ENCODE measurements around the gene CD163.
"Not testable (repeated sequence)": the region's sequence is repeated elsewhere in the genome, so short reads cannot be mapped to it uniquely, and the experiment has no call there.

Gene CD163

DNA sequence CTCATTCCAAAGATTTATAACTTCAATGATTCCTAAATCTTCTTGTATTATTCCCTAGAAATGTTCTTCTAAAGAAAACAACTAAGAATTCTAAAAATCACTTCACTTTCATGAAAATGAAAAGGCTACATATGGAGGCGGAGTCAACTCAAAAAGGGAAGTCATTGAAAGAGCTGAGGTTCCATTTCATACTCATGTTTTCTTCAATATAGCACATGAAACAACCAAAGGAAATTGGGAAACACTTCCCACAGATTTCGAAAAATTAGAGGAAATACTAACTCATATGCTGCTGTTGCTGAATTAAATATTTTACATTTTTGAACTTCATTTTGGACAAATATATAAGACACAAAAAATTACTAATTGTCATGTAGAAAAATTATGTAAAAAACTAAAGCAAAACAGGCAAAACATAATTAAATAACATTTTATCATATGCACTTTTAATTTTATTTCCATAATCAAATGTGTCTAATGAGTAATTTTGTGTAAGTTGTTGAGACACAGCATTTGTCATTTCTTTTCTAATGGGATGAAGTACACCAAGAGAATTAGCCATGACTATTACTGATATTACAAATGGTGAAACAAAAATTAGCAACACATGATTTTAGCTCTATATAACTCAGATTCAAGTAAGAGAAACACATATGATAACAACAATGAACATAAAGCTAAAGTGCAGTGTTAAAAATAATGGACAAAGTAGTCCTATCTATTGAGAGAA, at the start of gene CD163:
TSS of gene CD163 (minus strand) at position 92 of the 730 bp plus-strand sequence. CDS start at position 5, 87 bp downstream.
- no peak for DNase-seq

DNA sequence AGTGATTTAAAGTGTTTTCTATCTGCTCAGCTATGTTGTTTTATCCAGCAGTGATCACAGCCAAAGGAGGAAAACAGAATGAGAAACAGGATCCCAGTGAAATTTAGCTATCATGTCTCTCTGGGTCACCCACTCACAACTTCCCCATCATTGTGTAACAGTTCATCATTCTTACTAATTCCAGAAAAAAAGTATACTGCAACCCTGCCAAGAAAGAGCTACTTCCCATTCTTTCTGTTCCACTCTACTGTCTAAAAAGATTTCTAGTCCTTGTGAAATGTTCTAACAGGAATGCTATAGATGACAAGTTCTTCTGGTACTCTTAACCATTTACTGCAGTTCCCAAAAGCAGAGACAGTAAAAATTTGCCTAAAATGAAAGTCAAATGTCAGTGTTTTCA, 39.2 kb upstream of the CD163 start:
- DNase-seq: no peak

DNA sequence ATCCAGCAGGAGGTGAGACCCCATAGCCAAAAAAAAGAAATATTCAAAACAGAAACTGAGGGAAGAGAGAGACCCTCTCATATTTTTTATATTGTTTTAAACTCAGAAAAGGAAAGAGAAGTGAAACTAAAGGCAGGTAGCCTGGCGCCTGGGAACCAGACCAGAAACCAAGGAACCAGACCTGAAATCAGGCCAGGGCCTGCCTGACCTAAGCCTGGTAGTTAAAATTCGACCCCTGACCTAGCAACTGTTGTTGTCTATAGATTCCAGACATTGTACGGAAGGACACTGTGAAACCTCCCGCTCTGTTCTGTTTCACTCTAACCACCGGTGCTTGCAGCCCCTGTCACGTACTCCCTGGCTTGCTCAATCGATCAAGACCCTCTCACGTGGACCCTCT, 38.5 kb upstream of the CD163 start:
- DNase-seq: no peak

DNA sequence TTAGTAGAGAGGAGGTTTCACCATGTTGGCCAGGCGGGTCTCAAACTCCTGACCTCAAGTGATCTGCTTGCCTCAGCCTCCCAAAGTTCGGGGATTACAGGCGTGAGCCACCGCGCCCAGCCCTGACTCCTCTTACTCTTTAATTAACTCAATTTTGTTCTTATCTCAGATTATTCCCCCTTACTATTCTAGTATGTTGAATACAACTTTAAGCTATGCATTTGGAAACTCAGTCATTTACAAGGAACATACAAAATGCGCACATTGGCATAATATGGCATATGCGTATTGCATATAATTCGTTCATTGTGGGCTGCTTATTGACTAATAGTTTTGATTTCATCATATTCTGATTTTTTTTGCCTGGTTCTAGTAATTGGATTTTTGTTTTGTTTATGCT, 10.8 kb upstream of the CD163 start:
- DNase-seq: no peak

DNA sequence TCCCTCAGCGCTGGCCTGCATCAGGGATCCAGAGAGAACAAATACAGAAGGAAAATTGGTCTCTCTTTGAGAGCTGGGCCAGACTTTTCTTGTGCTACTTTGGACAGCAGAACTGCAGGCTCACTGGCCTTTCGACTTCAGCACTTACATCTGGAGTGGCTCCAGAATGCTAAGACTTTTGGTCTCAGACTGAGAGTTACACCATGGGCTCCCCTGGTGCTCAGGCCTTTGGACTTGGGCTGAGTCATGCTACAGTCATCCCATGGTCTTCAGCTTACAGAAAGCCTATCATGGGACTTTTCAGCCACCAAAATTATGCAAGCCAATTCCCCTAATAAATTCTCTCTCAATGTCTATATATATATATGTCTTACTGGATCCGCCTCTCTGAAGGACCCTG, 9.0 kb upstream of the CD163 start:
- DNase-seq: no peak

DNA sequence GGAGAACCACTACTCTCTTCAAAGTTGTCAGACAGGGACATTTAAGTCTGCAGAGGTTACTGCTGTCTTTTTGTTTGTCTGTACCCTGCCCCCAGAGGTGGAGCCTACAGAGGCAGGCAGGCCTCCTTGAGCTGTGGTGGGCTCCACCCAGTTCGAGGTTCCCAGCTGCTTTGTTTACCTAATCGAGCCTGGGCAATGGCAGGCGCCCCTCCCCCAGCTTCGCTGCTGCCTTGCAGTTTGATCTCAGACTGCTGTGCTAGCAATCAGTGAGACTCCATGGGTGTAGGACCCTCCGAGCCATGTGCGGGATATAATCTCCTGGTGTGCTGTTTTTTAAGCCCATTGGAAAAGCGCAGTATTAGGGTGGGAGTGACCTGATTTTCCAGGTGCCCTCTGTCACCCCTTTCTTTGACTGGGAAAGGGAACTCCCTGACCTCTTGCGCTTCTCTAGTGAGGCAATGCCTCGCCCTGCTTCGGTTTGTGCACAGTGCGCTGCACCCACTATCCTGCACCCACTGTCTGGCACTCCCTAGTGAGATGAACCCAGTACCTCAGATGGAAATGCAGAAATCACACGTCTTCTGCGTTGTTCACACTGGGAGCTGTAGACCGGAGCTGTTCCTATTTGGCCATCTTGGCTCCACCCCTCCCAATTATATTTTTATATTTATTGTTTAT, 6.4 kb upstream of the CD163 start:
- not testable (repeated sequence) for DNase-seq

DNA sequence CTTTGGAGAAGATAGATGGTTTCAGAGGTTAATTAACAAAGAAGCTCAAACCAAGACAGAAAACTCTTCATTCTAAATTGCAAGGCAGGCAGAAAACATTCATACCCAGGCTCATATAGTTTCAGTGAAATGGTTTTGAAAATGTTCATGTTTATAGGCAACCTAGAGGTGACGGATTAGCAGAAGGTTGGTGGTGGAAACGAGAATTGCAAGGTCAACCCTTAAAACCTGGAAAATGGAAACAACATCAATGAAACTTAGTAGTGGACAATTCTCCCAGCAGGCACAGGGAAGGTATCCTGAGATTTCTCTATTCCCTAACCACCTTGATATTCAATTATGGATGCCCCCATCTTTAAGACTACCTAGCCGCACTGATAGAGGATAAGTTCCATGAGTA, 965 bp downstream of the CD163 start:
- no peak for DNase-seq

DNA sequence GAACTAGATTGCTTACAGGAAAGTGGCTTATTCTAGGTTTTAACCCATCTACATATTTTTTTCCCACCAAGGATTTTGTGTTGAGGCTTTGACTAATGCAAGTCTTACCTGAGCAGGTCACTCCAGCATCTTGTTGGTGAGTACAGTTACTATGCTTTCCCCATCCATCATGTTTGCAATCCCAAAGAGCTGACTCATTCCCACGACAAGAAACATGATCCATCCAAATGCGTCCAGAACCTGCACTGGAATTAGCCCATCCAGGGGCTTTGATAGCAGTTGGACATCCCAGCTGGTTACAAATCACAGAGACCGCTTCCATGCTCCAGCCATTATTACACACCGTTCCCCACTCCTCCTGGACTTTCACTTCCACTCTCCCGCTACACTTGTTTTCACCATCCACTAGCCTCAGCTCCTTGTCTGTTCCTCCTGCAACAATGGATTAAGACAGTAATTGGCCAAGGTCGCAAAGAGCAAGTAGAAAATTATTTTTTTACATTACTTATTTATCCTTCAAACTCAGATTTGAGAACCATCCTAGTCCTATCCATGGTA, 2.5 kb downstream of the CD163 start:
- DNase-seq: no peak

DNA sequence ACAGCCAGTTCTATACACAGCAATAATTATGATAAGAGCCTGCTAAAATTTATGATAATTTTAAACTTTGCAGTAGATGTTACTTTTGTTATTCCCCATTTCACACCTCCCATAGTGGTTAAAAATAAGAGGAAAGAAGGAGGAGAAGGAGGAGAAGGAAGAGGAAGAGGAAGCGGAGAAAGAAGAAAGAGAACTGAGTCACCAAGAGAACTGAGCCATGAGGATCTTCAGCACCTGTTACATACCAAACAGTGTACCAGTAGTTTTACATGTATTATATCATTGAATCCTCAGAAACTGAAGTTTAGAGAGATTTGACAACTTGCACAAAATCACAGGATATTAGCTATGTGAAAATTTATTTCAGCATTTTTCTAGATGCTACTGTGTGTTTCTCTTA, 3.9 kb downstream of the CD163 start:
- no peak for DNase-seq

DNA sequence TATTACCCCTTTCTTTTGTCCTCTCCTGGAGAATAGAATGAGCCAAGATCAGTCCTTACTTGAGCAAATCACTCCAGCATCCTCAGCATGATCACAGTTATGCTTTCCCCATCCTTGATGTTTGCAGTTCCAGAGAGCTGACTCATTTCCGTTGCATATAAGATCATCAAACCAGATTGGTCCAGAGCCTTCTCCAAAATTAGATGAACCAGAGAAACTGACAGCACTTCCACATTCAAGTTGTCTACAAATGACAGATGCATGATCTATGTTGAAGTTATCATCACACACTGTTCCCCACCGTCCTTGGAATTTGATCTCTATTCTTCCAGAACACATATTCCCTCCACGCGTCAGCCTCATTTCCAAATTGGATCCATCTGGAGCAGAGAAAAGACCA, 4.8 kb downstream of the CD163 start:
- no peak for DNase-seq

DNA sequence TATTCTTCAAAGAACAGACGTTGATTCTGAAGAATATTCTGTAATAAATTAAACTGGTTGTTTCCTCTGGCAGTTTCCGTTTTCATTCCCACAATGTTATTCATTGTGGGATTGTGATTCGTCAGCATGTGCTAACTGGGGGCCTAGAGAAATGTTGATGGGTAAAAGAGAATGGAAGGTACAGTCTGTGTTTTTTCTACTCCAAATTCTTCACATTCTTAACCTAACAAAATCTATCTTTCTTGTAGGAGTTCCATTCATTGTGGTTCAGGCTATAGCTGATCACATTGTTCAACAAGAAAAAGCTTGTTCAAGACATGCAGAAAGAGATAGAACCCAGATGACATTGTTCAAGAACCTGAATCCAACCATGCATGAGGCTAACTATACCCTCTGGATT, 5.9 kb downstream of the CD163 start:
- no peak for DNase-seq

DNA sequence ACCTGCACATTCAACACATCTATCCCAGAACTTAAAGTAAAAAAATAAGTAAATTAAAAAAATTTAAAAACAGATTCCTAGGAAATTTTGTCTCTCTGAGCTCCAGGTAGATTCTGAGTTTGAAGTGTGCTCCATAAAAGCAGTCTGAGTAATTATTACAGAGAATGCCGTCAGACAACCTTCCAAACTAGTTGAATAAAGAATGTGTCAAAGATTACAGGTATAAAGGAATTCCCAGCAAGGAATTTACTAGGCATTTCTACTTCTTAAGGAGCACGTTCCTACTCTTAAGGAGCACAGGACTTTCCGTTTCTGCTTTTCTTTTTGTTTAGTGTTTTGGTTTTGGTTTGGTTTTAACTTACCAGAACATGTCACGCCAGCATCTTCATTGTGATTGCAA, 7.1 kb downstream of the CD163 start:
- no peak for DNase-seq

DNA sequence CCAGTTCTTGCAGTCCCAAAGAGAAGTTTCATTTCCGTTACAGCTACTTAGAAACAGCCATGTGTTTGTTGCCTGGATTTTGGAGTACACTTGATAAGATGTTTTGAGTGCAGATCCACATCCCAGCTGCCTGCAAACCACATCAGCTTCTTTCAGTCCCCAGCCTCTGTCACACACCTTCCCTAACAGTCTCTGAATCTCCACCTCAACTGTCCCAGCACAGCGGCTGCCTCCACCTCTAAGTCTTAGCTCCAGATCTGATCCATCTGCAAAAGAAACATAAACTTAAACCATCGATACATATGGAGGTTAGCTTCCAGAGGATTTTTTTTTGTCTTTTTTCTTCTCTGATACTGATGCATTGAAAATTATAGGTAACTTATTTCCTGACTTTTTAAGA, 8.4 kb downstream of the CD163 start:
- DNase-seq: no peak

DNA sequence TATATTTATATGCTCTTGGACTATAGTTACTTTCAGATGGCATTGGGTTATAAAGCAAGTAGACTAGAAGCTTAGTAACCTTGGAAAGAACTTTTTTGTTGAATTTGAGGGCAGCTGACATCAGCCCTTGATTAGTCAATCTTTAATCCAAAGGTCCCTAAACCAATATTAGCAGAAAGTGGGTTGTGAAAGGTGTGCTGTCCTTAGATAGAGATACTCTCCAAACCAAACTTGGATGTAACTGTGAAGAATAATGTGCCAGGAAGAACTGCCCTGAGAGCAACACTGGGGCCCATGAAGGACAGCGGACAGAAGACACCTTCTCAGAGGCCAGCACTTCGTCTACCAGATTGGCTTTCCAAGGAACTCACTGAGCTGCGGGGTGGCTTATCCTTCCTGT, 10.6 kb downstream of the CD163 start:
- no peak for DNase-seq

DNA sequence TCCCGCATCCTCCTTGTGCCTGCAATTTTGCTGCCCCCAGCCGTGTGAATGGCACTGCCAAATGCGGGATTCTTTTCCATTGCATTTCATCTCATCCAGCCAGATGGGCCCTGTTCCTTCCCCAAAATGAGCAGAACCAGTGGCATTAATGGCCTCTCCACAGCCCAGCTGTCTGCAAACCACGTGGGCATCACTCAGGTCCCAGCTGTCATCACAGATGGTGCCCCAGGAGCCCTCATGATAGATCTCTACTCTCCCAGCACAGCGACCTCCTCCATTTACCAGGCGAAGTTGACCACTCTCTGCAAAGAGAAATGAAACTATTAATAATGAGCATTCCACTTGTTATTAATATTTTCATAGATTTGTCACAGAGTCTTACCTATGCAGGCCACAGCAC, 17.1 kb downstream of the CD163 start:
- no peak for DNase-seq

DNA sequence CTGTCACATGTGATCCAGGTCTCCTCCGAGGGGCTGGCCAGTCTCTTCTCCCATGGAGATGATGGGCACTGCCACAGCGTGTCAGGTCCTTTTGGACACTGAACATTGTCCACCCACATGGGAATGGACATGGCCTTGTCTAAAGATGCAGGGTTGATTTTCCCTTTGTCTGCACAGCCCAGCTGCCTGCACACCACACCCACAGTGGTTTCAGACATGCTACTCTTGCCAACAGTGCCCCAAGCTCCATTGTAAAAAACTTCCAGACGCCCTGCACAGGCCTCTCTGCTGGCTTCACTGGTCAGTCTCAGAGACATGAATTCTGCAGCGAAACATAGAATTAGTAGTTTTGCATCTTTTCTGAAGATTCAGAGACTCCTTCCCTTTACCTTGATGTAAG, 18.5 kb downstream of the CD163 start:
- no peak for DNase-seq

DNA sequence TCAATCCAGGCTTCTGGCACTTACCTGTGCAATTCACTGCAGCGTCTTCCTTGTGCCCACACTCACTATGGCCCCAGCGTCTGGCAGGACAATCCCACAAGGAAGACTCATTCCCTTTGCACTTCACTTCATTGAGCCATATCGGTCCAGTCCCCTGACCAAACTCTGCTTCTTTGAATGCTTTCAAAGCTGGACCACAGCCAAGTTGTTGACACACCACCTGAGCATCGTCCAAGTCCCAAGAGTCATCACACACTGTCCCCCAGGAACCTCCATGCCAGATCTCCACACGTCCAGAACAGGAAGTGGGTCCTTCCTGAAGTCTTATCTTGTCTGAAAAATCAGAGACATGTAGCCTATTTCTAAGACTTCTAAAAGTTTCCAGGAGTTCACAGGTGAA, 20.2 kb downstream of the CD163 start:
- no peak for DNase-seq

DNA sequence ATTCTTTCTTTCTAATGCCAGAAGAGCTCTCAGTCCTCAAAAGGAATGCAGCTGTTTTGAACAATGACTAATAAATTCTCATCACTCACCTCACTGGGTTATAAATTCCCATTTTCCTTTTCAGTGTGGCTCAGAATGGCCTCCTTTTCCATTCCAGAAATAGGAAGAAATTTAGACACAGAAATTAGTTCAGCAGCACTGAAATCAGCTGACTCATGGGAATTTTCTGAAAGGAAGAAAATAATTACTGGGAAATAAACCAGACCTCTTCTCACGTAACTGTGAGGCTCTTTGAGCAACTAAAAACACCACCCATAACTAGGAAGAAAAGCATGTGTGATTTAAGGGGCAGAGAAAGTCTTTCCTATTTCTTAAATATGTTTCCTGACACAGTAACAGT, 23.8 kb downstream of the CD163 start:
- no peak for DNase-seq

DNA sequence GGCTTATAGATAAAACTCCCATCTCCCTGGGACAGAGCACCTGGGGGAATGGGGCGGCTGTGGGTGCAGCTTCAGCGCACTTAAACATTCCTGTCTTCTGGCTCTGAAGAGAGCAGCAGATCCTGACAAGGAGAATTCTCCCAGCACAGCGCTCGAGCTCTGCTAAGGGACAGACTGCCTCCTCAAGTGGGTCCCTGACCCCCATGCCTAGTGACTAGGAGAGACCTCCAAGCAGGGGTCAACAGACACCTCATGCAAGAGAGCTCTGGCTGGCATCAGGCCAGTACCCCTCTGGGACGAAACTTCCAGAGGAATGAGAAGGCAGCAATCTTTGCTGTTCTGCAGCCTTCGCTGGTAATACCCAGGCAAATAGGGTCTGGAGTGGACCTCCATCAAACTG, 31.5 kb downstream of the CD163 start:
- DNase-seq: no peak

DNA sequence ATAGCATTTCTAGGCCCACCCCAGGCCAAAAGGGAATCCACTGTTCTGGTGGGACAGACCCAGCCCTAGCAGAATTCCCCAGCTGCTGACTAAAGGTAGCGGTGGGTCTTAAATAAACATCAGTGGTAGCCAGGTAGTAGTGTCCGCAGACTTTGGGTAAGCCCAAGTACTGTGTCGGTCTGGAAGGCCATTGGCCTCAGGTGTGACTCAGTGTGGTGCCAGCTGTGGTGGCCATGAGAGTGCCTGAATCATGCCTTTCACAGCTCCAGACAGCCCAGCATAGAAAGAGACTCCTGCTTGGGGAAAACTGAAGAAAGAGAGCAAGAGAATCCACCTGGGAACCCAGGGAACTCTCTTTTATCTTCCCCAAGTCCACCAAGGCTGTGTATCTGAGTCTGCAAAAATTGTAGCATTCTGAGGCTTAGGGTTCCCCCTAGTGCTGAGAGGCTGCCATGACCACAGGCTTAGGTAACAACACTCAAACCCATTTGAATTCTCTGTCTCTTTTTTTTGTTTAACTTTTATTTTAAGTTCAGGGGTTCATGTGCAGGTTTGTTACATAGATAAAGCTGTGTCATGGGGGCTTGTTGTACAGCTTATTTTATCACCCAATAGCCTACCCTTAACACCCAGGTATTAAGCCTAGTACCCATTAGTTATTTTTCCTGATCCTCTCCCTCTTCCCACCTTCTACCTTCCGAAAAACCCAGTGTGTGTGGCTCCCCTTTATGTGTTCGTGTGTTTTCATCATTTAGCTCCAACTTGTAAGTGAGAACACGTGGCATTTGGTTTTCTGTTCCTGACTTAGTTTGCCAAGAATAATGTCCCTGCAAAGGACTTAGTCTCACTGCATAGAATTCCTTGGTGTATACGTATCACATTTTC, 43.0 kb downstream of the CD163 start:
- peak; percentile 31 to 74 for DNase-seq

DNA sequence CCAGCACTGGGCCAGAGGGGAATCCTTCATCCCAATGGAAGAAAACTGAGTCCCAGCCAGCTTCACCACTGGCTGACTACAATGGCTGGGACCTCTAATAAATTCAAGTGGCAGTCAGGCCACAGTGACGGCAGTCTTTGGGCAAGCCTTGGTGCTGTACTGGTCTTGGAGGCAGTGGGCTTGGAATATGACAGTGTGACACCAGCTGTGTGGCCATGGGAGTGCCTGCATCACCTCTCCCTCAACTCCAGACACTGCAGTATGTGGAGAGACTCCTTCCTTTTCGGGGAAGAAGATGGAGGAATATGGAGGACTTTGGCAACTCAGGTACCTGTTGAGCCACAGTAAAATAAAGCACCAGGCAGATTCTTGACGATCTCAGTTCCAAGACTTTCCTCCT, 43.6 kb downstream of the CD163 start:
- no peak for DNase-seq

DNA sequence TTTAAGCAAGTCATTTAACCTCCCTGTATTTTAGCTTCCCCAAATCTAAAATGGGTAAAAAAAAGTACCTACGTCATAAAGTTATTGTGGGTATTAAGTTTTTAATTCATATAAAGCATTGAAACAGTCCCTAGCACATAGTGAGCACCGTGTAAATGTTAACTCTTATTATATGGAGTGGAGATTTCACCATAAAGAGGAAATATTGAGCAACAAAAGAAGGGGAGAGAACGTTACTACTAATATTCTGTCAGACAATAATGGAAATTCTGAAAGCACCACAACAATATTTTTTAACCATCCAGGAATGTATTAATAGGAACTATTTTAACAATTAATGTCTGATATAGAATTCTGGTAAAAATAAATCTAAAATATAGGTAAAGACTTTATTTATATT, 51.8 kb downstream of the CD163 start:
- no peak for DNase-seq

DNA sequence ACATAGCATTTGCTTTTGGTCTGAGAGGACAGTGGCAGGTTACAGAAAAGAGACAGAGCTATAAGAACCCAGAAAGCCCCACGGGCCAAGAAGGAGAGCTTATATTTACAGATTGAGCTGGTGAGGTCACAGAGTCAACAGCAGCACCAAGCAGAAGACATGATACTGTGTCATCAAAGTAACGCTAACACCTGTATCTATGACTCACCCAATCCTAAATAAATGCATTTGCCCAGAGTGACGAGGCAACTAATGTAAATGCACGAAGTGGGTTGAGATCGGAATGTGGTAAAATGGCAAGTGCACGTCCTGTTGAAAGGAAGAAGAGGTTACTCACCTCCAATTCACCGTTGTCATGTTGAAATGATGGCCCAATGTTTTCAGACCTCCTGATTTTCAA, 52.9 kb downstream of the CD163 start:
- no peak for DNase-seq

DNA sequence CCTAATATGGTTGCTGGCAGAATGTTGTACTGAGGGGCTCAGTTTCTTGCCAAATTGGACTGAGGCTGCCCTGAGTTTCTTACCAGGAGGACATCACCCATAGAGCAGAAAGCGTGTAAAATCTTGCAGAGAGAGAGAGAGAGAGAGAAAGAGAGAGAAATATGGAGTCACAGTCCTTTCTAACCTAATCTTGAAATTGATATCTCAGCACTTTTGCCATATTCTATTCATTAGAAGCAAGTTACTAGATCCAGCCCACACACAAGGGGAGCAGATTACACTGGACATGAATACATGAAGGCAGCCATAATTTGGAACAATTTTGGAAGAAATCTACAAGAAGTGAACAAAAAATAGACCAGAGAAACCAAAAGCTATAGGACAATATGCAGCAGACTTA, 55.5 kb downstream of the CD163 start:
- DNase-seq: no peak
